ENCODE results near the gene UBR4. TPM values are rescaled to one million over a fixed set of nuclear protein-coding genes. Genes with fewer than 3 reads are reported as not detected.

Gene UBR4
- polyA plus RNA-seq, 1 experiment, result 80.0 TPM

GRCh38 chr1:19198820-19199219 is 11.2 kb downstream of the UBR4 start:
- DNase-seq (ENCODE audit: low read depth), result no peak
- CTCF ChIA-PET, result interaction anchor here (2.4 kb wide), 1 partner anchor 37 kb away, joined by 6 read pairs; no protein-coding TSS in a partner anchor
- Histone ChIP-seq H3K27me3 (ENCODE audit: control insufficient read depth, insufficient read depth, low read length) (no peaks in the 10 kb centered on the region), H3K4me3 (ENCODE audit: low read depth, low read length) (no peak overlapping the region), H3K36me3 (ENCODE audit: control insufficient read depth, insufficient read depth, low read length) (peaks cover 20% of the 10 kb centered on the region)
- POLR2A ChIA-PET, result no interaction called here
- no peak for TF ChIP-seq CTCF (IDR thresholded peaks at IDR 0.05; ENCODE audit: insufficient read depth, low read depth, low read length)

GRCh38 chr1:19197845-19198244 is 12.2 kb downstream of the UBR4 start:
- DNase-seq (ENCODE audit: low read depth), result no peak
- no peak overlapping the region for H3K4me3 ChIP-seq (ENCODE audit: low read depth, low read length)
- TF ChIP-seq CTCF (IDR thresholded peaks at IDR 0.05; ENCODE audit: insufficient read depth, low read depth, low read length), result no peak
- no peaks in the 10 kb centered on the region for H3K27me3 ChIP-seq (ENCODE audit: control insufficient read depth, insufficient read depth, low read length)
- H3K36me3 ChIP-seq (ENCODE audit: control insufficient read depth, insufficient read depth, low read length), result peaks cover 23% of the 10 kb centered on the region
- CTCF ChIA-PET, result interaction anchor here (1.2 to 2.4 kb wide), 2 partner anchors 28 to 36 kb away, joined by 6 read pairs; no protein-coding TSS in a partner anchor
- POLR2A ChIA-PET, result no interaction called here

- no peaks in the 10 kb centered on the region for H3K27me3 ChIP-seq (ENCODE audit: control insufficient read depth, insufficient read depth, low read length)
- peaks cover 33% of the 10 kb centered on the region for H3K36me3 ChIP-seq (ENCODE audit: control insufficient read depth, insufficient read depth, low read length)
- POLR2A ChIA-PET, result no interaction called here
- CTCF ChIA-PET, result no interaction called here
- no peak for DNase-seq (ENCODE audit: low read depth)
- no peak overlapping the region for H3K4me3 ChIP-seq (ENCODE audit: low read depth, low read length)
- TF ChIP-seq CTCF (IDR thresholded peaks at IDR 0.05; ENCODE audit: insufficient read depth, low read depth, low read length), result no peak
Observed at GRCh38 chr1:19196331-19196730, 13.7 kb downstream of the UBR4 start.

- ChIA-PET POLR2A (no interaction called here), CTCF (interaction anchor here (1.1 kb wide), 1 partner anchor 27 kb away, joined by 3 read pairs; no protein-coding TSS in a partner anchor)
- no peak overlapping the region for H3K4me3 ChIP-seq (ENCODE audit: low read depth, low read length)
- H3K36me3 ChIP-seq (ENCODE audit: control insufficient read depth, insufficient read depth, low read length), result peaks cover 31% of the 10 kb centered on the region
- no peak for DNase-seq (ENCODE audit: low read depth)
- TF ChIP-seq CTCF (IDR thresholded peaks at IDR 0.05; ENCODE audit: insufficient read depth, low read depth, low read length), result no peak
- no peaks in the 10 kb centered on the region for H3K27me3 ChIP-seq (ENCODE audit: control insufficient read depth, insufficient read depth, low read length)
Observed at GRCh38 chr1:19193004-19193403, 17.1 kb downstream of the UBR4 start.

- CTCF ChIA-PET, result interaction anchor here (0.7 kb wide), 1 partner anchor 19 kb away, joined by 6 read pairs; no protein-coding TSS in a partner anchor
Observed at GRCh38 chr1:19191811-19192210, 18.3 kb downstream of the UBR4 start.

More at GRCh38 chr1:19191811-19192210, 18.3 kb downstream of the UBR4 start:
- no peak for DNase-seq (ENCODE audit: low read depth)
- Histone ChIP-seq H3K36me3 (ENCODE audit: control insufficient read depth, insufficient read depth, low read length) (peaks cover 32% of the 10 kb centered on the region), H3K4me3 (ENCODE audit: low read depth, low read length) (no peak overlapping the region), H3K27me3 (ENCODE audit: control insufficient read depth, insufficient read depth, low read length) (no peaks in the 10 kb centered on the region)
- no peak for TF ChIP-seq CTCF (IDR thresholded peaks at IDR 0.05; ENCODE audit: insufficient read depth, low read depth, low read length)
- POLR2A ChIA-PET, result no interaction called here

Data from BJ (cell line).